HuH-7 (cell line): ENCODE results near the gene SELENOS.

ENCODE experiments used
- DNase-seq: peaks from one replicate; pipeline ENCODE4 v3.0.0; 2011; ENCODE audit warnings: low spot score

The SELENOS gene

GRCh38 chr15:101250873-101251829, 26.1 kb downstream of the SELENOS start:
- DNase-seq = peak; percentile 30

DNA sequence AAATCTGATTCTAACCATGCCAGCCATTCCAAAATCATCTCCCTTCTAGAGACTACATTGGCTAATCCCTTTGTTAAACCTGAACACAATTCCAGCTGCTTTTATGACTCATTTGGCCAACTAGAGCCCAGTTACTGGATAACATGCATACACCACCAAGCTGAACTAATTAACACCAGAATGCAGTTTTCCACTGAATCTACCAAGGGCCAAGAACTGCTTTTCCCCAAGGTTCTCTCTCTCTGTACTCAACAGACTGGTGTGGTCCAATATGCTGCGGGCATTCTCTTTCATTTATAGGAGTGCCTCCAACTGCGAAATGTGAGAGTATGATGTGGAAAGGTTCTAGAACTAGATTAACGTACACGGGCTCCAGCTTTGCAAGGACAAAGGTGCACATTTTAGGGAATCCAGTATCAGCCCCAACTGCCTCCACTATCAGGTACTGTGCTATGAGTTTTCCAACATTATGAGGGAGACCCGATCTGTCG, 26.9 kb downstream of the SELENOS start:
- no peak for DNase-seq

DNA sequence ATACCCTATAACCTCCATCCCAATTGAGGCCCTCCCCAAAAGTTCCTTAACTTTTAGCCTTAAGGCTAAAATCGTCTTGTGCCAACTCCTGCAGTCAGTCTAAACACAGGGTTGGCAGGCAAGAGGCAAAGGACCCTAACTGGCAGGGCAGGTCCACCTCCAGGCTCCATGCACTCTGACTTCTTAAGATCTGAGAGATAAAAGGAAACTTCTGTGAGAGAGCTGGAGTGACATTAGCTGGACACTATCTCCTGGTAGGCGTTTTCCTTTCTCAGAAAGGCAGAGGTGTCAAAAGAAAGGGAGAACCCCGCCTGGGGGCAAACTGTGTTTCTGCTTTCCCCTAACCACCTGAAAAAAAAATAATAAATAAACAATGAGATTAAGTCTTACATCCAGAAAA, 29.0 kb downstream of the SELENOS start:
- no peak for DNase-seq

- no peak for DNase-seq
These were observed 30.2 kb downstream of the SELENOS start for GRCh38 chr15:101246824-101247745.

GRCh38 chr15:101246391-101246790, 30.9 kb downstream of the SELENOS start:
- DNase-seq = no peak

DNA sequence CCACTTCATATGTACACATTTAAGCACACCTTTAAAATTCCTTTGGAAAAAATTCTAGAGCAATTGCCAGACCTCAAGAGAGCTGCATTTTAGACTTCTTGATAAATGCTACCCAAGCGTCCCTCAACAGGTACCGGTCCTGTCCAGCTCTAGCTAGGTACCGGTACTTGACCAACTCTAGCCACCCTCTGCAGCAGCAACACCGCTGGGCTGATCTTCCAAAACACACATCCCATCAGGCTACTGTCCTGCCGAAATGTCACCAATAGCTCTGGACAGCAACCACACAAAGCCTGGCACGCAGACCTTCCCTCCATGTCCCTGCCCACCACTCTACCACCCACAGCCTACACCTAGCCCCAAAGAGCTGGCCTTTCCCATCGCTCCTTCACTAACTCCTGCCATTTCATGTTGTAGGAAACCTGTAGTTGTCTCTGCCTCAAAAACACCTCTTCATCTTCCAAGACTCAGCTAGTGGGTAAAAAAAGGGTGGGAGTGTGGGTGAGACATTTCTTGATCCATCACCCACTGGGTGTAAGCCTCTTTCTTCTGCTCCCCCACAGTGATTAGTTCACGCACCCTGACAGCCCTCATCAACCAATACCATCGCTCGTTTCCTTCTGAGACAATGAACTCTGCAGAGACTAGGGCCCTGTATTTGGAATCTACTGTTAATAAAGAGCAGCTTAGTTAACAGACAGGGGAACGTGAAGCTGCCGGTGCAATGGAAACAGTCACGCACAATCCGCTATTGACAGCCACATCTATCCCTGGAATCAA, 32.2 kb downstream of the SELENOS start:
- no peak for DNase-seq

DNA sequence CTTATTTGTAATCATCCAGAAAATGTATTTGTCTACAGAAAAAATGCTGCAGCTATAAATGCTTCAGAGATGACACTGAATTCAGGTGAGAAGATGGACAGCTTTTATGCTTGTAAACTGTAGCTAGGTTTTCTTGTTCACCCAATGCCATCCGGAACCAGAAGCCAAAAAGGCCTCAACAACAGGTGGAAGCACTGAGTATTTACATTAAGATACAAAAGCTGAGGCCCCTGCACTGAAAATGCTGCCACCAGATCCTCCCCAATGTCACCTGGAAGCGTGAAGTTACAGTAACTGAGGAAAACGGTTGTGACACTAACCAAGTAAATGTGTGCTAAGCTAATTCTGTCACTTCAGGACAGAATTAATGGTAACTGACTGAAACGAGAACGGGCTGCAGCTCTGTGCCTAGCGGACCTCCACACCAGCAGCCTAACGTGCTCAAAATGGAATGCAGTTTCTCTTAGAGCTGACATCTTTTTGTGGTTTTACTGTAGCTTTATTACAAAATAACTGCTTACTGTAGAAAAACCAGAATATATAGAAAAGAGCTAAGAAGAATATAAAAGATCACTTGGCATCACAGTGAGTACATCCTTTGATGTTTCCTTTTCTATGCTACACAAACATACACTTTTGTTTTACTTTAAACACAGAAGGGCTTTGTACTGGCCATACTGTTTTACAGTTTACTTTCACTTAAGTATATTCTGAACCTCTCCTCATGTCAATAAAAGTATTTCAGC, 33.1 kb downstream of the SELENOS start:
- no peak for DNase-seq

DNA sequence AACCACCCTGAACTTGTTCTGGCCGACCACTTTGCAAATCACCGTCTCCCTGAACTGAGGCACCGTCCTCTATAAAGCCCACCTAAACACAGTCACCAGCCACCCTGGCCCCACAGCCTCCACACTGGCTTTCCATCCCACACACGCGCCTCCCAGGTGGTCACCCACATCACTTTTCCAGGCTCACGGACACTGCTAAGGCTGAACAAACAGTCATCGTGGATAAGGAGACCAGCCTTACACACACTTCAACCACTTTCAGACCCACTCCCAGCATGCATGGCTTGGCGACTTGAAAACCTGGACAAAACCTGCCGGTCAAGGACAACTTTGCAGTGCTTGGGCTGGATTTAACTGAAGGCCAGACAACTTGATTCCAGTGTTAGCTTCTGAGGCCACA, 33.9 kb downstream of the SELENOS start:
- no peak for DNase-seq

- no peak for DNase-seq
These were observed 34.3 kb downstream of the SELENOS start for GRCh38 chr15:101242999-101243336.

DNA sequence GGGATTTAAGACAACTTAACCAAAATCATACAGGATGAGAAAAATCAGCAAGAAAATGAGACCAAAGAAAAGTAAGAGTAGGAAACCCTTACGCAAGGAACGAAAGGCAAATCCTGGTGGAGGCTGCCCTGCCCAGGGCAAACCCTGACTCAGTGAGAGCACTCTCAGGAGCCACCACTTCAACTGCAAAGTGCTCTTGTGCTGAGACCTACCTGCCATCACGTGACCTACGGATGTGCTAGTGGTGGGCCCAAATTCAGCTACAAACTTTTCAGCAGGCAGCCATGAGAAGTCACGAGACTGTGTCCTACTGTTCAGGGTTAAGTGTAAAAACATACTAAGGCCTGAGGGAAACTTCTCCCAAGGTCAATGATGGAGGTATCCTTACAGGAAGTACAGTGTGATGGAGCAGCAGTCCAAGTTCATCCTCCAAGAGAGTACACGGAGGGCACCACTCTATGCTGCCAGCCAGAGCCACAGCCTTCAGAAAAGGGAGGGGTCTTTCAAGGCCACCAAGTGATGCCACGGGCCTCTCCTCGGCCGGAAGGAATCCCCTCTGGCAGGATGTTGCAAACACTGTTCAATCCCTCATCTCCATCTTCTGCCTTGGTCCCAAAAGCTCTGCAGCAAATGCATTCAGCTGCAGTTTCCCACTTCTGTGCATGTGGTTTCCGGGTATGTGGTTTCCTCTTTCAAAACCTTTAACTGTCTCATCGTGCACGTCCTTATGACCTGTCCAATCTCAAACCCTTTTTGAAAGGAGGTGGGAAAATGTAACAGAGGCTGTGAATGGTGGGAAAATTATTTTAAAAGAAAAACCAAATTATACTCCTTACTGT, 34.9 kb downstream of the SELENOS start:
- no peak for DNase-seq

- DNase-seq = no peak
These were observed 36.9 kb downstream of the SELENOS start for GRCh38 chr15:101240358-101240757.

GRCh38 chr15:101239724-101240136, 37.6 kb downstream of the SELENOS start:
- DNase-seq = no peak

DNA sequence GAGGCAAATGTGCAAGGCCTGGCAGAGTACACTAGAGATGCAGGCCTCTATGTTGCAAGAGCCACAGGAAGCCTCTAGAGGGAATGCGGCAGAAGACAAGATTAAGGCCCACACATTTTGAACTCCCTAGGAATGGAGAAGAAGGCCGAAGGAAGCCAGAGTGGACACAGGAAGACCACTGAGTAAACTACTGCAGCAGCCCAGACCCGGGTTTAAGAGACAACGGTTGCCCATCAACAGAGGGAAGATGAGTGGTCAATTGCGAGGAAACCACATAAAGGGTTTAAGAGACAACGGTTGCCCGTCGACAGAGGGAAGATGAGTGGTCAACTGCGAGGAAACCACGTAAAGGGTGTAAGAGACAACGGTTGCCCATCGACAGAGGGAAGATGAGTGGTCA, 40.0 kb downstream of the SELENOS start:
- no peak for DNase-seq

GRCh38 chr15:101233651-101234280, 43.5 kb downstream of the SELENOS start:
- DNase-seq = no peak

DNA sequence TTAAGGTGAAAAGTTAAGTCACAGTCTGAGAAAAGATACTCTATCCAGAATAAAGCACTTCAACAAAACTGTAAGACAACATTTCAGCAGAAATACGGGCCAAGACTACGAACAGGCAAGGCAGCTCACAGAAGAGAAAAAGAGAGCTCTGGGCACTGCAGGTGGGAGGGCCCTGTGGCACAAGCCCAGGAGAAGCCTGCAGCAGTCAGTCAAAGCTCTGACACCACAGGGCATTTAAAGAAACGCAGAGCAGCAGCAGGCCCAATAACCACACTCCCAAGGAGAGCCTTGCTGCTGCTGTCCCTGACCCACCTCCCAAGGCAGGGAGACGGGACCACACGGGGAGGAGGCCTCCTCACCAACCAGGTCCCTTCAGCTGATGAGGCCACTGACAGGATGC, 44.6 kb downstream of the SELENOS start:
- no peak for DNase-seq

GRCh38 chr15:101228313-101228712, 49.0 kb downstream of the SELENOS start:
- DNase-seq = no peak

- DNase-seq = no peak
These were observed 51.6 kb downstream of the SELENOS start for GRCh38 chr15:101225658-101226057.
